ENCODE results near the gene CIB4. TPM values are rescaled to one million over a fixed set of nuclear protein-coding genes. Genes with fewer than 3 reads are reported as not detected.

The CIB4 gene
- total and polyA plus RNA-seq, 2 of the 13 experiments (the other 11 are each of a cell fraction or from before 2014, with no cell fraction given): not detected

DNA sequence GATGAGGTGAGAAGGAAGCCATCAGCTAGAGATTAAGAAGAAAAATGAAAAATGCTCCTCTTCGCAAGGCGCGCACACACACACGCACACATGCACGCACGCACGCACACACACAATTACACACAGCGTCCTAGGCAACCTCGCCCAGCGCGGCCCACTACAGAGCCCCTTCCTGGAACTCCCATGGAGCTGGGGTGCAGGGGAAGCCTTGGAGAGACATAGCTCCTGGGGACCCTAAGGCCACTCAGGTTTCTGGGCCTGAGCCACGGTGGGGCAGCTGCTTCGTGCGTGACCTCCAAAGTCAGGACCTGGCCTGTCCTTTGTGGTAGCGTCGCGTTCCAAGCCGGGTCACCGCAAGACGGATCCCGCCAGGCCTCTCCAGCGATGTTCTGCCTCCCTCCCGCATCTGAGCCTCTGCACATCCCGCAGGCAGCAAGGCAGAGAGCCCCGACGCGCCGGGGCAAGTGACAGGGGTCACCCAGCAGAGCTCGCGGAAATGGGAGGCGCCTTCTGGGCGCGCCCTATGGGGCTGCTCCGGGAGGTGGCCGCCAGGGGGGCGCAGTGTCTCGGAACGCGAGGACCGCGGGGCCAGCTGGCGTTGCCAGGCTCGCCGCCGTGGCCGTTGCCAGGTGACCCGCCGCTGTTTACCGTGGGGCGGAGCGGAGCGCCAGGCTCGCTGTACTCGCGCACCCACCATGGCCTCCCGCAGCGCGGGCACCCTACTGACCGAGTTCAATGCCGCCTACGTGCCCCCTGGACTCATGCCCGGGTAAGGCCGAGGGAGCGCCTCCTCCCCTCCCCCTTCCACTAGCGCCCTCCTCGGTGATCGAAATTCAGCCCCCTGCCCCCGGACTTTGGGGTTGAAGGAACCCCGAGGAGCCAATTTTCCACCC, 79.0 kb downstream of the CIB4 start (continued):
- TF ChIP-seq HOMEZ (CRISPR knock-in tag; IDR thresholded peaks at IDR 0.05; ENCODE audit: low read depth): no peak
- TF ChIP-seq NR3C1 (CRISPR knock-in tag; IDR thresholded peaks at IDR 0.05): no peak
- TF ChIP-seq GTF2F1 (IDR thresholded peaks at IDR 0.05; ENCODE audit: low read length): no peak
- no peak for TF ChIP-seq KLF6 (CRISPR knock-in tag; IDR thresholded peaks at IDR 0.05)
- peak; percentile 37; the same call in 1 of the 2 replicates for TF ChIP-seq FOXK1 (CRISPR knock-in tag; IDR thresholded peaks at IDR 0.05; ENCODE audit: borderline replicate concordance, low read depth)
- no peak for TF ChIP-seq YEATS2 (CRISPR knock-in tag; IDR thresholded peaks at IDR 0.05; ENCODE audit: borderline replicate concordance)
- 0 out of 2 replicates have a peak, but pooled peaks have one; percentile 27 for TF ChIP-seq PHF21A (CRISPR knock-in tag; IDR thresholded peaks at IDR 0.05)
- TF ChIP-seq, protein P1, sequence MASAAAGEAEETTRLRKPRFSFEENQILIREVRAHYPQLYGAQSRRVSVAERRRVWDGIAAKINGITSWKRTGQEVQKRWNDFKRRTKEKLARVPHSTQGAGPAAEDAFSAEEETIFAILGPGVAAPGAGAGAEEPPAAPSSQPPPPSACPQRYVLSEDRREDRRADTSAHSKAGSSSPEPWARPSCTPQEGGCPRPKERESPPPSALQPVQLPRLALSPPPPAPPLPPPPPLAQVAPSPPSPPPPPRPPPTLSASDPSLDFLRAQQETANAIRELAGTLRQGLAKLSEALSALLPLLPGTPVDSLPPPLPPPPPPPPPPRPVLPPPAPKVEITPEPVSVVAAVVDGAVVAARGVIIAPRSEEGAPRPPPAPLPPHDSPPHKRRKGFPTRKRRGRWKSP (CRISPR knock-in tag; IDR thresholded peaks at IDR 0.05): peak; percentile 53; the same call in 1 of the 2 replicates
- no peak for TF ChIP-seq RCOR2 (CRISPR knock-in tag; IDR thresholded peaks at IDR 0.05)
- peak; percentile 53; the same call in 1 of the 2 replicates for TF ChIP-seq HNF1B (CRISPR knock-in tag; IDR thresholded peaks at IDR 0.05)
- TF ChIP-seq NFYB (CRISPR knock-in tag; IDR thresholded peaks at IDR 0.05): no peak
- no peak for TF ChIP-seq ZNF17 (CRISPR knock-in tag; IDR thresholded peaks at IDR 0.05)
- no peak for TF ChIP-seq ZSCAN30 (CRISPR knock-in tag; IDR thresholded peaks at IDR 0.05)
- TF ChIP-seq KDM5A (IDR thresholded peaks at IDR 0.05; ENCODE audit: borderline replicate concordance, low read length): no peak
- no peak for TF ChIP-seq THAP8 (CRISPR knock-in tag; IDR thresholded peaks at IDR 0.05; ENCODE audit: borderline replicate concordance)
- no peak for TF ChIP-seq ZNF468 (CRISPR knock-in tag; IDR thresholded peaks at IDR 0.05)
- TF ChIP-seq PAWR (CRISPR knock-in tag; IDR thresholded peaks at IDR 0.05; ENCODE audit: borderline replicate concordance): no peak
- TF ChIP-seq, protein P2, sequence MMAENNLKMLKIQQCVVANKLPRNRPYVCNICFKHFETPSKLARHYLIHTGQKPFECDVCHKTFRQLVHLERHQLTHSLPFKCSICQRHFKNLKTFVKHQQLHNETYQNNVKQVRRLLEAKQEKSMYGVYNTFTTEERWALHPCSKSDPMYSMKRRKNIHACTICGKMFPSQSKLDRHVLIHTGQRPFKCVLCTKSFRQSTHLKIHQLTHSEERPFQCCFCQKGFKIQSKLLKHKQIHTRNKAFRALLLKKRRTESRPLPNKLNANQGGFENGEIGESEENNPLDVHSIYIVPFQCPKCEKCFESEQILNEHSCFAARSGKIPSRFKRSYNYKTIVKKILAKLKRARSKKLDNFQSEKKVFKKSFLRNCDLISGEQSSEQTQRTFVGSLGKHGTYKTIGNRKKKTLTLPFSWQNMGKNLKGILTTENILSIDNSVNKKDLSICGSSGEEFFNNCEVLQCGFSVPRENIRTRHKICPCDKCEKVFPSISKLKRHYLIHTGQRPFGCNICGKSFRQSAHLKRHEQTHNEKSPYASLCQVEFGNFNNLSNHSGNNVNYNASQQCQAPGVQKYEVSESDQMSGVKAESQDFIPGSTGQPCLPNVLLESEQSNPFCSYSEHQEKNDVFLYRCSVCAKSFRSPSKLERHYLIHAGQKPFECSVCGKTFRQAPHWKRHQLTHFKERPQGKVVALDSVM (CRISPR knock-in tag; IDR thresholded peaks at IDR 0.05): no peak
- no peak for TF ChIP-seq PCBP2 (optimal IDR thresholded peaks at IDR 0.05; ENCODE audit: low read depth, low read length, poor library complexity, severe bottlenecking)
- no peak for TF ChIP-seq CEBPB (IDR thresholded peaks at IDR 0.05; ENCODE audit: borderline replicate concordance, low read depth, low read length)
- peak; percentile 17; the same call in 1 of the 2 replicates for TF ChIP-seq ETV5 (CRISPR knock-in tag; IDR thresholded peaks at IDR 0.05; ENCODE audit: borderline replicate concordance)
- TF ChIP-seq RAD21 (CRISPR knock-in tag; IDR thresholded peaks at IDR 0.05): peak; percentile 76
- TF ChIP-seq SMAD1 (CRISPR knock-in tag; IDR thresholded peaks at IDR 0.05; ENCODE audit: borderline replicate concordance, low read depth): no peak

Measured in HepG2 (cell line).